DND-41 (cell line): Measurements from ENCODE around the gene SAP30L.

ENCODE experiments used
- ATAC-seq: fragments of 200-7000 bp; cut with Tn5 transposase; 3 replicates; pipeline ENCODE4 v1.9.1; 2021; ENCODE audit warnings: low read depth; ENCODE audit not compliant: insufficient read depth
- DNase-seq: peaks from one replicate; pipeline ENCODE4 v3.0.0-alpha.2; 2020
- H2AFZ ChIP-seq: 2 replicates; pipeline ENCODE4 v1.6.0; 2012; ENCODE audit warnings: low read depth, low read length
- H3K27ac ChIP-seq: 2 replicates; pipeline ENCODE4 v1.5.1; 2012; ENCODE audit warnings: low read length, inconsistent platforms
- H3K27me3 ChIP-seq: fragments of 200-600 bp; sonication (generic); 2 replicates; pipeline ENCODE4 v1.6.0; 2012; ENCODE audit warnings: low read length, mild to moderate bottlenecking, inconsistent platforms; ENCODE audit not compliant: insufficient read depth, poor library complexity
- H3K36me3 ChIP-seq: 2 replicates; pipeline ENCODE4 v1.5.1; 2012; ENCODE audit warnings: low read length, inconsistent platforms; ENCODE audit not compliant: insufficient read depth
- H3K4me1 ChIP-seq: 2 replicates; pipeline ENCODE4 v1.5.1; 2012; ENCODE audit warnings: mild to moderate bottlenecking, low read length; ENCODE audit not compliant: insufficient read depth
- H3K4me2 ChIP-seq: 2 replicates; pipeline ENCODE4 v1.6.0; 2012; ENCODE audit warnings: mild to moderate bottlenecking, moderate library complexity, low read length, inconsistent platforms; ENCODE audit not compliant: insufficient read depth
- H3K4me3 ChIP-seq, 2 experiments: fragments of 200-600 bp in 1 of 2; shearing (Covaris generic) in 1 of 2; 2 replicates each; pipeline ENCODE4 v1.5.1; 2012 to 2016; ENCODE audit warnings: inconsistent platforms in 2 of 2, low read length in 2 of 2, mild to moderate bottlenecking in 2 of 2, low read depth in 1 of 2, moderate library complexity in 1 of 2
- H3K79me2 ChIP-seq: 2 replicates; pipeline ENCODE4 v1.6.0; 2012; ENCODE audit warnings: low read length, inconsistent platforms; ENCODE audit not compliant: insufficient read depth
- H3K9ac ChIP-seq: 2 replicates; pipeline ENCODE4 v1.6.0; 2012; ENCODE audit warnings: low read depth, mild to moderate bottlenecking, inconsistent platforms, low read length, moderate library complexity
- H3K9me3 ChIP-seq: 2 replicates; pipeline ENCODE4 v1.5.1; 2012; ENCODE audit warnings: low read length, moderate library complexity, mild to moderate bottlenecking, inconsistent platforms; ENCODE audit not compliant: insufficient read depth, severe bottlenecking
- H4K20me1 ChIP-seq: 2 replicates; pipeline ENCODE4 v1.6.0; 2012; ENCODE audit warnings: low read length; ENCODE audit not compliant: insufficient read depth
- EZH2 ChIP-seq: IDR thresholded peaks from 3 replicates; pipeline ENCODE4 v1.6.1; 2012; ENCODE audit warnings: borderline replicate concordance, low read depth, mild to moderate bottlenecking, moderate library complexity, low read length, inconsistent platforms; ENCODE audit not compliant: severe bottlenecking
- TF ChIP-seq, protein P1 (sequence below): IDR thresholded peaks from 2 replicates; pipeline ENCODE4 v1.5.1; 2012; ENCODE audit warnings: borderline replicate concordance, low read length, moderate library complexity, mild to moderate bottlenecking; ENCODE audit not compliant: poor library complexity, severe bottlenecking; ENCODE audit errors: extremely low read depth

Gene SAP30L

DNA sequence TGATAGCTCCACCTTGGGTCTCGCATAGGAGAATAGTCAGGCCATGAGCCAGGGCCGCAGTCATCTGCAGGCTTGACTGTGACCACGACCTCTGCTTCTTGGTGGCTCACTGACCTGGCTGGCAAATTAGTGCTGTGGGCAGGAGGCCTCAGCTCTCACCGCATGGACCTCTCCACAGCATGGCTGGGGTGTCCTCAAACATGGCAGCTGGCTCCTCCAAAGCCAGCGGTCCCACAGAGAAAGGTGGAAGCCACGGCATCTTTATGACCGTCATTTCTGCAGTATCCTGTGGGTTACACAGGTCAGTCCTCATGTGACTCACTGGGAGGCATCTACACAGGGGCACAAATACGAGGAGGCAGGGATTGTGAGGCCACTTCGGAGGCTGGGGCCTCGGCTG, 43.2 kb upstream of the SAP30L start:
- Histone ChIP-seq H3K4me3 (no peak overlapping the region), H3K9me3 (no peaks in the 10 kb centered on the region), H3K4me1 (peaks cover 6% of the 10 kb centered on the region), H3K9ac (no peak overlapping the region), H3K79me2 (no peaks in the 10 kb centered on the region), H3K4me2 (no peak overlapping the region), H3K36me3 (0 out of 2 replicates have a peak, but pooled peaks cover 5% of the 10 kb centered on the region), H3K27me3 (no peaks in the 10 kb centered on the region), H3K27ac (no peak overlapping the region), H4K20me1 (0 out of 2 replicates have a peak, but pooled peaks cover 3% of the 10 kb centered on the region), H2AFZ (no peak overlapping the region)
- ATAC-seq (no peak), DNase-seq (no peak)
- TF ChIP-seq, protein P1, sequence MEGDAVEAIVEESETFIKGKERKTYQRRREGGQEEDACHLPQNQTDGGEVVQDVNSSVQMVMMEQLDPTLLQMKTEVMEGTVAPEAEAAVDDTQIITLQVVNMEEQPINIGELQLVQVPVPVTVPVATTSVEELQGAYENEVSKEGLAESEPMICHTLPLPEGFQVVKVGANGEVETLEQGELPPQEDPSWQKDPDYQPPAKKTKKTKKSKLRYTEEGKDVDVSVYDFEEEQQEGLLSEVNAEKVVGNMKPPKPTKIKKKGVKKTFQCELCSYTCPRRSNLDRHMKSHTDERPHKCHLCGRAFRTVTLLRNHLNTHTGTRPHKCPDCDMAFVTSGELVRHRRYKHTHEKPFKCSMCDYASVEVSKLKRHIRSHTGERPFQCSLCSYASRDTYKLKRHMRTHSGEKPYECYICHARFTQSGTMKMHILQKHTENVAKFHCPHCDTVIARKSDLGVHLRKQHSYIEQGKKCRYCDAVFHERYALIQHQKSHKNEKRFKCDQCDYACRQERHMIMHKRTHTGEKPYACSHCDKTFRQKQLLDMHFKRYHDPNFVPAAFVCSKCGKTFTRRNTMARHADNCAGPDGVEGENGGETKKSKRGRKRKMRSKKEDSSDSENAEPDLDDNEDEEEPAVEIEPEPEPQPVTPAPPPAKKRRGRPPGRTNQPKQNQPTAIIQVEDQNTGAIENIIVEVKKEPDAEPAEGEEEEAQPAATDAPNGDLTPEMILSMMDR, result no peak
- no peak for TF ChIP-seq EZH2

DNA sequence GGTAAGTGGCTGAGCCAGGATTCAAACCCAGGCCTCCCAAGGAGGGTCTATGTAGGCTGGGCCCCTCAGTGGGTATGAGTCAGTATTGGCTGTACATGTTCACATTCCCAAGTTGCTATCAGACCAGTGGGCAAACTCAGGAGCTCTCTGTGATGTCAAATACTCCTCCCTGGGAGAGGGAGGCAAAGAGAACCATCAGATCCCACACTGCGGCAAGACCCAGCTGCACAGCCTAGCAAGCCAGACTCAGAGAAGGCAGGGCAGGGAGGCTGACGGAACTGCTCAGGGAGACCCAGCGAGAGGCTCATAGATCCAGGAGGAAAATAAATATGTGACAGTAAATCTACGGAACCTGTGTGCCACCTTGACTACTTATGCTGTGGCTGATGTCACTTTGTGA, 42.6 kb upstream of the SAP30L start:
- no peaks in the 10 kb centered on the region for H3K27me3 ChIP-seq
- DNase-seq, result no peak
- 0 out of 2 replicates have a peak, but pooled peaks cover 5% of the 10 kb centered on the region for H3K36me3 ChIP-seq
- no peak for ATAC-seq
- H3K9ac ChIP-seq, result no peak overlapping the region
- H3K27ac ChIP-seq, result no peak overlapping the region
- H4K20me1 ChIP-seq, result 0 out of 2 replicates have a peak, but pooled peaks cover 3% of the 10 kb centered on the region
- H3K4me1 ChIP-seq, result peaks cover 6% of the 10 kb centered on the region
- no peaks in the 10 kb centered on the region for H3K79me2 ChIP-seq
- H2AFZ ChIP-seq, result no peak overlapping the region
- H3K4me3 ChIP-seq, result no peak overlapping the region
- H3K9me3 ChIP-seq, result no peaks in the 10 kb centered on the region
- TF ChIP-seq EZH2, result no peak
- no peak overlapping the region for H3K4me2 ChIP-seq

GRCh38 chr5:154403776-154404387, 41.9 kb upstream of the SAP30L start:
- no peak for DNase-seq
- no peak overlapping the region for H3K4me2 ChIP-seq
- TF ChIP-seq, protein P1, result no peak
- no peak for TF ChIP-seq EZH2
- H3K9me3 ChIP-seq, result no peaks in the 10 kb centered on the region
- H3K79me2 ChIP-seq, result no peaks in the 10 kb centered on the region
- ATAC-seq, result no peak
- H2AFZ ChIP-seq, result no peak overlapping the region
- H3K9ac ChIP-seq, result no peak overlapping the region
- H3K27me3 ChIP-seq, result no peaks in the 10 kb centered on the region
- H3K27ac ChIP-seq, result no peak overlapping the region
- H3K4me1 ChIP-seq, result peaks cover 6% of the 10 kb centered on the region
- H4K20me1 ChIP-seq, result 0 out of 2 replicates have a peak, but pooled peaks cover 3% of the 10 kb centered on the region
- no peak overlapping the region for H3K4me3 ChIP-seq
- 0 out of 2 replicates have a peak, but pooled peaks cover 5% of the 10 kb centered on the region for H3K36me3 ChIP-seq

DNA sequence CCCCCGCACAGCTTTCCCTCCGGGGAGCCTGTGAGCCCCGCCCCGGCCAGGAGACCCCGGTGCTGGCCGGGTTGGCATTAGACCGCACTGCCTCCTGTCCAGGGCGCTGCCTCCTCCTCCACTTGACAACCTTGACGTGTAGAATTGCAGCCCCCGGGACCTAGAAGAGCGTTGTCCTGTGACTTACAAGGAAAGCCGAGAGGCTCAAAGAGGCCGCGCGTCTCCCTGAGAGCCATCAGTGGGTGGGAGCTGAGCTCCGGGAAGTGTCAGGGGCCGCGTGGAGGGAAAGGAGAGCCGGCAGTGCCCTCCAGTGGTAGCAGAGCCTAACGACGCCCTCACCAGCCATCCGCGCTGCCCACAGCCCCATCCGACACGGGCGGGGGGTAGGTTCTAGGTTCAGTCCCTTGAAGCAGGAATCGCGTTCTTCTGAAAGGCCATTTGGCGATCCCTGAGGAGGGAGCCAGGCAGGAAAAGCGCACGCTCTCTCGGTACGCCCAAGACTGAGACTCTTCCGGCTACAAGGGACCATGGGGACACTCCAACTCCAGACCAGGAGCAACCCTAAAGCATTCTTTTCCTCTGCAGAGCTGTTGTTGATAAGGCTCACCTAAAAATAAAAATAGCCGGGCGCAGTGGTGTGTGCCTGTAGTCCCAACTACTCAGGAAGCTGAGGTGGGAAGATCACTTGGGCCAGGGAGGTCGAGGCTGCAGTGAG, 40.6 kb upstream of the SAP30L start:
- Histone ChIP-seq H3K27me3 (no peaks in the 10 kb centered on the region), H3K4me1 (peaks cover 6% of the 10 kb centered on the region), H3K79me2 (no peaks in the 10 kb centered on the region), H2AFZ (no peak overlapping the region), H3K4me3 (no peak overlapping the region), H3K9me3 (no peaks in the 10 kb centered on the region), H3K36me3 (0 out of 2 replicates have a peak, but pooled peaks cover 5% of the 10 kb centered on the region), H3K27ac (no peak overlapping the region), H3K4me2 (peak overlapping the region; percentile 24; the same call in 1 of the 2 replicates), H3K9ac (no peak overlapping the region), H4K20me1 (0 out of 2 replicates have a peak, but pooled peaks cover 3% of the 10 kb centered on the region)
- ATAC-seq, result peak; percentile 96
- DNase-seq, result peak; percentile 64
- TF ChIP-seq EZH2, result no peak
- TF ChIP-seq, protein P1, result peak; percentile 71
